SK-N-MC (cell line): ENCODE data around the gene BTG4.

Experiments
- DNase-seq: peaks from one replicate; pipeline ENCODE4 v3.0.0-alpha.2; 2011; ENCODE audit warnings: low read depth, low spot score
- H3K27ac ChIP-seq: fragments of 200-600 bp; sonication (generic); 2 replicates; pipeline ENCODE4 v1.5.1; 2016; ENCODE audit warnings: mixed run types
- H3K36me3 ChIP-seq: fragments of 200-600 bp; sonication (generic); 2 replicates; pipeline ENCODE4 v1.6.1; 2017; ENCODE audit warnings: antibody characterized with exemption, low read length, mixed read lengths; ENCODE audit not compliant: insufficient read depth
- H3K4me3 ChIP-seq: fragments of 200-600 bp; sonication (generic); 2 replicates; pipeline ENCODE4 v1.5.1; 2016
- H3K9ac ChIP-seq: fragments of 200-600 bp; sonication (generic); 2 replicates; pipeline ENCODE4 v1.8.0; 2017; ENCODE audit warnings: mixed run types, mixed read lengths; ENCODE audit not compliant: insufficient read length
- H3K9me3 ChIP-seq: fragments of 200-600 bp; sonication (generic); 2 replicates; pipeline ENCODE4 v1.6.1; 2017; ENCODE audit warnings: low read depth, mild to moderate bottlenecking, antibody characterized with exemption, low read length, moderate library complexity, mixed read lengths
- EZH2 ChIP-seq: fragments of 200-600 bp; sonication (generic); IDR thresholded peaks from one replicate; pipeline ENCODE4 v1.6.1; 2017; ENCODE audit warnings: antibody characterized with exemption
- FOXP2 ChIP-seq: optimal IDR thresholded peaks from 2 replicates; pipeline ENCODE3; 2011; ENCODE audit warnings: mild to moderate bottlenecking, moderate library complexity; ENCODE audit not compliant: insufficient read depth; ENCODE audit errors: extremely low read length, control extremely low read depth
- POLR2AphosphoS5 ChIP-seq: IDR thresholded peaks from 2 replicates; pipeline ENCODE4 v1.6.1; 2012; ENCODE audit warnings: mild to moderate bottlenecking, low read depth, low read length, borderline replicate concordance

Gene BTG4

GRCh38 chr11:111528557-111528956, 16.4 kb upstream of the BTG4 start:
- no peaks in the 10 kb centered on the region for H3K9me3 ChIP-seq
- no peak for TF ChIP-seq POLR2AphosphoS5
- TF ChIP-seq EZH2, result no peak
- no peak for TF ChIP-seq FOXP2
- H3K9ac ChIP-seq, result no peak overlapping the region
- H3K27ac ChIP-seq, result no peak overlapping the region
- no peaks in the 10 kb centered on the region for H3K36me3 ChIP-seq
- H3K4me3 ChIP-seq, result no peak overlapping the region
- DNase-seq, result no peak

GRCh38 chr11:111527279-111527678, 15.1 kb upstream of the BTG4 start:
- no peak overlapping the region for H3K4me3 ChIP-seq
- no peaks in the 10 kb centered on the region for H3K9me3 ChIP-seq
- no peak overlapping the region for H3K27ac ChIP-seq
- no peak for DNase-seq
- H3K9ac ChIP-seq, result no peak overlapping the region
- no peaks in the 10 kb centered on the region for H3K36me3 ChIP-seq
- TF ChIP-seq EZH2 (no peak), FOXP2 (no peak), POLR2AphosphoS5 (no peak)

DNA sequence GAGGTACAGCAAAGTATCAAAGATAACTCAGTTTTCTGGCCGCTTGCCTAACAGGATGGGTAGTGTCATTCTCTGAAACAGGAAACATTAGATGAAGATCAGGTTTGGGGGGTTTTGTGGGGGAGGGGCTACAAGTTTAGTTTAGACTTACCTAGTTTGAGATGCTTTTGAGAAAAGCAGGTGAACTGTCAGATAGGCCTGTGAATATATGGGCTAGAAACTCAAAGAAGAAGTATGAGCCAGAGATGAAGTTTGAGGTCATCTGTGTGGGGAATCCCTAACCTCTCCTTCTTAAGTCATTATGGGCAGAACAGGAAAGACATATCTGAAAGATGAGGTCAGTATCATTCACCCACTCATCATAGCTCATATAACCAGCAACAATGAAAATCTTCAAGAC, 14.3 kb upstream of the BTG4 start:
- no peak for TF ChIP-seq EZH2
- TF ChIP-seq FOXP2, result no peak
- no peak for TF ChIP-seq POLR2AphosphoS5
- no peak overlapping the region for H3K27ac ChIP-seq
- DNase-seq, result no peak

DNA sequence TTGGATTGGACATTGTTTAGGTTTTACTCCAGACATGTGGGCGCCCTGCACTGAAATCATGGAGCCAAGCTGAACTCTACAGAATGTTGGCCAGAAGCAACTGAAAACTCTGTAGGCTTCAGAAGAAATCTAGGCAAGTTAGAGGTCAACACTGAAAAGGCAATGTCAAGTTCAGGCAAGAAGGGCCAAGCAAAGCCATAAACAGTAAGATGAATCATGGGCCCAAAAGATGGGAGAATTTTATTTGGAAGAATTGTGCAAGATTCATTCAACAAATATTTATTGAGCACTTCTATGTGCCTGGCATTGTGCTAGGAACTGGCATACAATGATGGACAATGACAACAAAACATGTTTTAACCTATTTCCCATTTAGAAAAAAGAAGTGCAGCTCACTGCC, 13.3 kb upstream of the BTG4 start:
- no peak for TF ChIP-seq POLR2AphosphoS5
- TF ChIP-seq EZH2, result no peak
- TF ChIP-seq FOXP2, result no peak
- no peak overlapping the region for H3K27ac ChIP-seq
- DNase-seq, result no peak

More for the DNA sequence above, 14.3 kb upstream of the BTG4 start:
- no peaks in the 10 kb centered on the region for H3K36me3 ChIP-seq
- H3K9ac ChIP-seq, result no peak overlapping the region
- no peaks in the 10 kb centered on the region for H3K9me3 ChIP-seq
- no peak overlapping the region for H3K4me3 ChIP-seq

GRCh38 chr11:111524056-111524455, 11.9 kb upstream of the BTG4 start:
- Histone ChIP-seq H3K27ac (no peak overlapping the region), H3K9me3 (no peaks in the 10 kb centered on the region), H3K36me3 (no peaks in the 10 kb centered on the region), H3K4me3 (no peak overlapping the region), H3K9ac (no peak overlapping the region)
- no peak for DNase-seq
- TF ChIP-seq EZH2 (no peak), POLR2AphosphoS5 (no peak), FOXP2 (no peak)

More for the DNA sequence above, 13.3 kb upstream of the BTG4 start:
- Histone ChIP-seq H3K4me3 (no peak overlapping the region), H3K9me3 (no peaks in the 10 kb centered on the region), H3K9ac (no peak overlapping the region), H3K36me3 (no peaks in the 10 kb centered on the region)

DNA sequence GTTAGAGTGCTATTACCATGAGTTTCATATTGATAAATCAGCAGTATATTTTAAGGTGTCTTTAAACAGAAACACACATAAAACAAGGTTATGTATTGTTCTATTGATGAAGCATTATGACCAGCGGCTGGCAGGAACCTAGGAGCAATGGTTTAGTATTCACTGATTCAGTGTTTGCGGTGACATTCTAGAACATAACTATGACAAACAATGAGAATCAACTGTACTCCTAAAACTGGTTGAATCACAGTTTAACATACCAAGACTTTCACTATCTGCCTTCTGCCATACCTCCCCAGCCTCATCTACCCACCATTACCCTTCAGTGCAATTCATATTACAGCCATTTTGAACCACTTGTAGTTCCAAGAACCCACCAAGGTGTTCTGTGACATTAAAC, 11.2 kb upstream of the BTG4 start:
- no peak overlapping the region for H3K4me3 ChIP-seq

GRCh38 chr11:111522426-111522825, 10.2 kb upstream of the BTG4 start:
- no peaks in the 10 kb centered on the region for H3K9me3 ChIP-seq
- H3K9ac ChIP-seq, result no peak overlapping the region
- no peak overlapping the region for H3K4me3 ChIP-seq
- no peak for TF ChIP-seq FOXP2
- TF ChIP-seq POLR2AphosphoS5, result no peak
- TF ChIP-seq EZH2, result no peak
- no peaks in the 10 kb centered on the region for H3K36me3 ChIP-seq
- DNase-seq, result no peak
- H3K27ac ChIP-seq, result no peak overlapping the region

More for the DNA sequence above, 11.2 kb upstream of the BTG4 start:
- Histone ChIP-seq H3K36me3 (no peaks in the 10 kb centered on the region), H3K9me3 (no peaks in the 10 kb centered on the region), H3K27ac (no peak overlapping the region), H3K9ac (no peak overlapping the region)
- TF ChIP-seq POLR2AphosphoS5, result no peak
- no peak for TF ChIP-seq EZH2
- no peak for TF ChIP-seq FOXP2
- no peak for DNase-seq

- no peak overlapping the region for H3K4me3 ChIP-seq
- H3K27ac ChIP-seq, result no peak overlapping the region
- H3K9me3 ChIP-seq, result no peaks in the 10 kb centered on the region
- no peak overlapping the region for H3K9ac ChIP-seq
- no peaks in the 10 kb centered on the region for H3K36me3 ChIP-seq
- DNase-seq, result no peak
- TF ChIP-seq FOXP2, result no peak
- no peak for TF ChIP-seq POLR2AphosphoS5
- TF ChIP-seq EZH2, result no peak
Observed at GRCh38 chr11:111521135-111521534, 8.9 kb upstream of the BTG4 start.

DNA sequence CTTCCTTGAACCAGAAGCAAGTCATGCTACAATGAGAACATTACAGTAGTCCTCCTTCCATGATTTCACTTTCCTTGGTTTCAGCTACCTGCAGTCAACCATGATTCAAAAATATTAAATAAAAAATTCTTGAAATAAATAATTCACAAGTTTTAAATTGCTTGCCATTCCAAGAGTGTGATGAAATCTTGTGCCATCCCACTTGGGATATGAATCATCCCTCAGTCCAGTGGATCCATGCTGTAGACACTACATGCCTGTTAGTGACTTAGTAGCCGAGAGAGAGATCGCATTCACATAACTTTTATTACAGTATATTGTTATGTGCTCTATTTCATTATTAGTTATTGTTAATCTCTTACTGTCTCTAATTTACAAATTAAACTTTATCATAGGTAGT, 8.4 kb upstream of the BTG4 start:
- Histone ChIP-seq H3K4me3 (no peak overlapping the region), H3K27ac (no peak overlapping the region), H3K36me3 (no peaks in the 10 kb centered on the region), H3K9ac (no peak overlapping the region), H3K9me3 (no peaks in the 10 kb centered on the region)
- no peak for TF ChIP-seq EZH2
- TF ChIP-seq FOXP2, result no peak
- no peak for TF ChIP-seq POLR2AphosphoS5
- no peak for DNase-seq
